ENCODE results near the gene FCHSD2. TPM values are rescaled to one million over a fixed set of nuclear protein-coding genes. Genes with fewer than 3 reads are reported as not detected.

The FCHSD2 gene
- total and polyA plus RNA-seq, 2 of the 8 experiments (the other 6 are each of a cell fraction or from before 2014, with no cell fraction given): 4.1 to 7.8 TPM

DNA sequence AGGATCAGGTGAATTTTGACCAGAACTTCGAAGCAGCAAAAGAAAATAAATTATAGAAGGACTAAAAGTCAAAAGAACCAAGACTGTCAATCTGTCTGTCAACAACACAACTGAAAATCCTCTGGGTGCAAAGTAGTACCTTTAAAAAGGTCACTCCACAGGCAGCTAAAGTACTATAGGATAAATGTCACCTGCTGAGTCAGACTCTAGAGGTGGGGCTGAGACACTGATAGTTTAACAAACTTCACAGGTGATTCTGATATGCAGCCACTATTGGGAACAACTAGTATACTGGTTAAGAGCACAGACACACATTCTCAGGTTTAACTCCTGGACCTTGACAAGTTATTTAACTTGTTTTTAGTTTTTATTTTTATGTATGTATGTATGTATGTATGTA lies 107.3 kb downstream of the FCHSD2 start:
- Histone ChIP-seq H3K27me3 (replicated peaks in 1 of 4; ENCODE audit: control insufficient read depth in 3 of 4, extremely low read depth in 1 of 4, insufficient read depth in 3 of 4, low read length in 3 of 4) (no peaks in the 10 kb centered on the region), H4K20me1 (replicated peaks in 1 of 2; ENCODE audit: control insufficient read depth in 1 of 2, insufficient read depth in 2 of 2, low read length in 2 of 2) (no peaks in the 10 kb centered on the region), H2BK12ac (ENCODE audit: low read depth, low read length) (no peak overlapping the region), H3K9ac (replicated peaks in 1 of 4; ENCODE audit: extremely low read depth in 1 of 4, low read depth in 3 of 4, low read length in 3 of 4) (no peak overlapping the region), H3K79me1 (ENCODE audit: low read depth, low read length) (no peaks in the 10 kb centered on the region), H3K56ac (replicated peaks; ENCODE audit: insufficient read length, low read depth, low read length) (no peak overlapping the region), H4K8ac (ENCODE audit: extremely low read depth, insufficient read depth, low read length) (no peak overlapping the region), H3K23ac (ENCODE audit: insufficient read length) (no peak overlapping the region), H2AFZ (ENCODE audit: low read length) (no peak overlapping the region), H3K4me3 (ENCODE audit: extremely low read depth in 1 of 4, insufficient read depth in 2 of 4, low read depth in 3 of 4, low read length in 4 of 4) (no peak overlapping the region), H3K4ac (replicated peaks; ENCODE audit: insufficient read length, low read depth, low read length) (no peak overlapping the region), H3K36me3 (ENCODE audit: control insufficient read depth in 2 of 4, insufficient read depth in 4 of 4, low read length in 3 of 4) (no peaks in the 10 kb centered on the region), H3K18ac (ENCODE audit: extremely low read depth, low read length) (no peak overlapping the region), H4K5ac (ENCODE audit: insufficient read length, low read depth, low read length) (no peak overlapping the region), H2BK120ac (replicated peaks; ENCODE audit: low read depth, low read length) (no peak overlapping the region), H3K9me3 (ENCODE audit: insufficient read depth in 2 of 2, low read depth in 1 of 2, low read length in 1 of 2) (no peaks in the 10 kb centered on the region), H3K23me2 (ENCODE audit: low read depth, low read length) (no peaks in the 10 kb centered on the region), H2BK20ac (ENCODE audit: low read length) (no peak overlapping the region), H3K4me2 (ENCODE audit: insufficient read depth in 1 of 2, low read depth in 2 of 2, low read length in 2 of 2) (no peak overlapping the region), H2BK5ac (ENCODE audit: low read depth, low read length) (no peak overlapping the region), H4K91ac (replicated peaks; ENCODE audit: insufficient read length, low read length) (no peak overlapping the region), H3K27ac (ENCODE audit: low read depth, low read length) (no peak overlapping the region), H2BK15ac (ENCODE audit: low read length) (no peak overlapping the region), H2AK5ac (ENCODE audit: low read depth, low read length) (no peak overlapping the region), H3K79me2 (ENCODE audit: control insufficient read depth in 1 of 2, insufficient read depth in 2 of 2, low read length in 2 of 2) (no peaks in the 10 kb centered on the region), H3K14ac (ENCODE audit: insufficient read length) (no peak overlapping the region), H3K4me1 (replicated peaks in 1 of 4; ENCODE audit: control insufficient read depth in 3 of 4, insufficient read depth in 4 of 4, low read length in 3 of 4) (no peaks in the 10 kb centered on the region; a peak in 1 of 7 replicates)
- DNase-seq (ENCODE audit: low read depth in 1 of 2, low spot score in 2 of 2) (no peak), FAIRE-seq (no peak)
- ChIA-PET CTCF (ENCODE audit: partially characterized antibody) (no interaction called here), POLR2A (ENCODE audit: partially characterized antibody) (no interaction called here)
- no peak for TF ChIP-seq CBX8 (IDR thresholded peaks at IDR 0.05; ENCODE audit: borderline replicate concordance, low read depth, low read length)
- TF ChIP-seq, protein P1, sequence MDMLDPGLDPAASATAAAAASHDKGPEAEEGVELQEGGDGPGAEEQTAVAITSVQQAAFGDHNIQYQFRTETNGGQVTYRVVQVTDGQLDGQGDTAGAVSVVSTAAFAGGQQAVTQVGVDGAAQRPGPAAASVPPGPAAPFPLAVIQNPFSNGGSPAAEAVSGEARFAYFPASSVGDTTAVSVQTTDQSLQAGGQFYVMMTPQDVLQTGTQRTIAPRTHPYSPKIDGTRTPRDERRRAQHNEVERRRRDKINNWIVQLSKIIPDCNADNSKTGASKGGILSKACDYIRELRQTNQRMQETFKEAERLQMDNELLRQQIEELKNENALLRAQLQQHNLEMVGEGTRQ (IDR thresholded peaks at IDR 0.05; ENCODE audit: low read length): no peak
- TF ChIP-seq, protein P2, sequence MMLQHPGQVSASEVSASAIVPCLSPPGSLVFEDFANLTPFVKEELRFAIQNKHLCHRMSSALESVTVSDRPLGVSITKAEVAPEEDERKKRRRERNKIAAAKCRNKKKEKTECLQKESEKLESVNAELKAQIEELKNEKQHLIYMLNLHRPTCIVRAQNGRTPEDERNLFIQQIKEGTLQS (IDR thresholded peaks at IDR 0.05; ENCODE audit: insufficient read depth, low read depth, low read length): no peak
- no peak for TF ChIP-seq RBBP5 (IDR thresholded peaks at IDR 0.05; ENCODE audit: borderline replicate concordance, low read depth, low read length)
- TF ChIP-seq SP2 (IDR thresholded peaks at IDR 0.05; ENCODE audit: low read length): no peak
- no peak for TF ChIP-seq KDM4A (IDR thresholded peaks at IDR 0.05; ENCODE audit: low read depth, low read length, severe bottlenecking)
- TF ChIP-seq CHD2 (IDR thresholded peaks at IDR 0.05; ENCODE audit: low read length): no peak
- TF ChIP-seq POU5F1 (IDR thresholded peaks at IDR 0.05; ENCODE audit: low read depth, low read length): no peak
- TF ChIP-seq FOSL1 (IDR thresholded peaks at IDR 0.05; ENCODE audit: insufficient read depth, low read depth, low read length): no peak
- 72% methylated on average over 1 of the region's 1 CpG; no CpG with 5 or more reads in 1 of the 2 experiments for WGBS, 2 experiments (ENCODE audit: extremely low coverage in 1 of 2, insufficient coverage in 1 of 2, insufficient read length in 1 of 2, insufficient replicate concordance in 2 of 2, low coverage in 1 of 2, low lambda C conversion rate in 2 of 2, missing lambda C conversion rate in 1 of 2)
